Activated naive CD4-positive, alpha-beta T cell treated with anti-CD3 and anti-CD28 coated beads, Interleukin-2, amount 50 U/mL, for 24 hours (primary cell): ENCODE data around the gene MYOM1.

Source experiments
- H3K27ac Mint-ChIP-seq: one replicate; pipeline ENCODE4 v1.8.0; 2021; ENCODE audit warnings: mild to moderate bottlenecking, mixed read lengths
- H3K27me3 Mint-ChIP-seq: one replicate; pipeline ENCODE4 v1.8.0; 2021; ENCODE audit warnings: mixed read lengths
- H3K36me3 Mint-ChIP-seq: one replicate; pipeline ENCODE4 v1.8.0; 2021; ENCODE audit warnings: mixed read lengths
- H3K4me1 Mint-ChIP-seq: one replicate; pipeline ENCODE4 v1.8.0; 2021; ENCODE audit warnings: mixed read lengths
- H3K4me3 Mint-ChIP-seq: one replicate; pipeline ENCODE4 v1.8.0; 2021; ENCODE audit warnings: mild to moderate bottlenecking, mixed read lengths
- H3K9me3 Mint-ChIP-seq: one replicate; pipeline ENCODE4 v1.8.0; 2021; ENCODE audit warnings: mixed read lengths

Gene MYOM1

DNA sequence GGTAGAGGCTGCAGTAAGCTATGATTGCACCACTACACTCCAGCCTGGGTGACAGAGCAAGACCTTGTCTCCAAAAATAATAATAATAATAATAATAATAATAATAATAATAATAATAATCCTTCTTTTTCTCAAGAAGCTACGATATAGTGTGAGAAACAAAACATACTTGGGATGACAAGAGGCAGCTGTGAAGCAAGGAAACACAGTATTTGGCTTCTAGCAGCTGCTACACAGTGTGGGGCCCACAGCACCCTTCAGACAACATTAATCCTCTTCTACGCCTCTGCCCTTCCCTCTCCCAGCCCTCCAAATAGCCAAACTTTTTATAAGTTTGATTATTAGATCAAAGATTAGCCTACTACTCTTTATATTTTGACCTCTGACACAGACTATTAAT is 62.2 kb downstream of the MYOM1 start:
- no peaks in the 10 kb centered on the region for H3K27me3 Mint-ChIP-seq
- no peaks in the 10 kb centered on the region for H3K9me3 Mint-ChIP-seq
- H3K36me3 Mint-ChIP-seq: peaks cover 4% of the 10 kb centered on the region
- no peaks in the 10 kb centered on the region for H3K4me1 Mint-ChIP-seq
- H3K4me3 Mint-ChIP-seq: no peak overlapping the region
- H3K27ac Mint-ChIP-seq: no peak overlapping the region

DNA sequence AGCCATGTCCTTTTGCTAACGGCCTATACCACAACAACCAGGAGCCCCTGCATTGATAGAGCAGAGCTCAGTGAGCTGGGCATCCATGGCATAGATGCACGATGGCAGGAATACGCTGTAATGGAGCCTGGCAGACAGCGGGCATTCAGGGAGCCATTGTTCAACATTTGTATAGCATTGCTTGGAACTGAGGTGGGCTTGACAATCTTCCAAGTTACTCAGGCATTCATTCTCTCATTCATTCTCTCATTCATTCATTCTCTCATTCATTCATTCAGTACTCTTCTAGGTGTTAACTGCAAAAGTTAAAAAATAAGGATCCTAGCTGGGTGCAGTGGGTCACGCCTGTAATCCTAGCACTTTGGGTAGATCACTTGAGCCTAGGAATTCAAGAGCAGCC is 62.7 kb downstream of the MYOM1 start:
- no peaks in the 10 kb centered on the region for H3K9me3 Mint-ChIP-seq
- H3K36me3 Mint-ChIP-seq: peaks cover 2% of the 10 kb centered on the region
- no peaks in the 10 kb centered on the region for H3K27me3 Mint-ChIP-seq
- H3K27ac Mint-ChIP-seq: no peak overlapping the region
- no peak overlapping the region for H3K4me3 Mint-ChIP-seq
- no peaks in the 10 kb centered on the region for H3K4me1 Mint-ChIP-seq

DNA sequence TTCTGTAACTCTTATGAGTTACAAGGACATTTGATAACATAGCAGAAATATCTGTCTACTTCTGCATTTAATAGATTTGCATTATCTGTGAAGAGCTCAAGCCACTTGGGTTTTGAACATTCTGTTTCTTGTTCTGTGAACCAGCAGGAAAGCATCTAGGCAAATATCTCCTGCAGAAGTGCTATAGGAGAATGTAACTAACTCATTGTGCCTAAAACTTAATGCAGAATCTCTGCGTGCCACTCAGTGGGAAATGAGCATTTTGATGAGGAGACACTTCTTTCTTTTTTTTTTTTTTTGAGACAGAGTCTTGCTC is 63.5 kb downstream of the MYOM1 start:
- Mint-ChIP-seq H3K36me3 (peaks cover 2% of the 10 kb centered on the region), H3K27me3 (no peaks in the 10 kb centered on the region), H3K4me3 (no peak overlapping the region), H3K27ac (no peak overlapping the region), H3K9me3 (no peaks in the 10 kb centered on the region), H3K4me1 (peaks cover 3% of the 10 kb centered on the region)

DNA sequence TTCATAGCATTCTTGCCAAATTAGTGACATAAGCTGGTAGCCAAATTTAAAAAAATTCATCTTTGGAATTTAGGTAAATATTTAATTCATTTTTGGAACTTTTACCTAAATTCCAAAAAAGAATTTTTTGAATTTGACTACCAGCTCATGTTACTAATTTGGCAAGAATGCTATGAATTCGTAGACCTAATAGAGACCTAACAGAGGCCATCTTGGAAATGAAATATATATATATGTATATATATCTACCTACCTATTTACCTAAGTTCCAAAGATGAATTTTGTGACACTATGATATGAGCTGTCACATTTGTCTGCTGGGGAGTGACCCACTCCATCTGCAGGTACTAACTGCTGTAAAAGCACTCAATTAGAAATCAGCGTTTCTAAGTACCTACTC is 65.6 kb downstream of the MYOM1 start:
- H3K4me3 Mint-ChIP-seq: no peak overlapping the region
- no peaks in the 10 kb centered on the region for H3K9me3 Mint-ChIP-seq
- no peaks in the 10 kb centered on the region for H3K36me3 Mint-ChIP-seq
- peaks cover 8% of the 10 kb centered on the region for H3K4me1 Mint-ChIP-seq
- H3K27ac Mint-ChIP-seq: no peak overlapping the region
- no peaks in the 10 kb centered on the region for H3K27me3 Mint-ChIP-seq

DNA sequence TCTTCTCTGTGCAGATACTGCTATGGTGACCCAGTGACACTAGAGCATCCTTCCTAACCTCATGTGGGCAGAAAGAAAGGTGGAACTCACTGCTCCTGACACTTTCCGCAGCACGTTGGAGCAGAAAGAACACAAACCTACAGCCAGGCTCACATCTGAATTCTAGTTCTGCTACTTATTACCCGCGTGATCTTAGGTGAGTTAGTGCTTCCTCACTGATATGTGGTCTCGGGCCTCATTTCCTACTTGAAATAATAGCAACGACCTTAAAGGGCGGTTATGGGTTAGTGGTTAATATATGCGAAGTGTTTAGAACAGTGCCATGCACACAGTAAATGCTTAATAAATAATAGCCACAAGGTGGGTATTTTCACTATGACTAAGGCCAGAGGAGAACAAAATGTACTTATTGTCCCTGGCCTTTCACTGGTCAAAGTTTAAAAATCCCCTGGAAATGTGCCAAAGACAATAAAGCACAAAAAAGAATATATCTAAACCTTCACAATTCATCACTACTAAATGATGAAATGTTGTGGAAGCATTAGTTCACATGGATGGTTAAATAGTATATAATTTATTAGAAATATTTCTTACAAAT is 66.6 kb downstream of the MYOM1 start:
- H3K4me1 Mint-ChIP-seq: peaks cover 8% of the 10 kb centered on the region
- H3K36me3 Mint-ChIP-seq: no peaks in the 10 kb centered on the region
- H3K9me3 Mint-ChIP-seq: no peaks in the 10 kb centered on the region
- H3K4me3 Mint-ChIP-seq: no peak overlapping the region
- H3K27me3 Mint-ChIP-seq: no peaks in the 10 kb centered on the region
- no peak overlapping the region for H3K27ac Mint-ChIP-seq

DNA sequence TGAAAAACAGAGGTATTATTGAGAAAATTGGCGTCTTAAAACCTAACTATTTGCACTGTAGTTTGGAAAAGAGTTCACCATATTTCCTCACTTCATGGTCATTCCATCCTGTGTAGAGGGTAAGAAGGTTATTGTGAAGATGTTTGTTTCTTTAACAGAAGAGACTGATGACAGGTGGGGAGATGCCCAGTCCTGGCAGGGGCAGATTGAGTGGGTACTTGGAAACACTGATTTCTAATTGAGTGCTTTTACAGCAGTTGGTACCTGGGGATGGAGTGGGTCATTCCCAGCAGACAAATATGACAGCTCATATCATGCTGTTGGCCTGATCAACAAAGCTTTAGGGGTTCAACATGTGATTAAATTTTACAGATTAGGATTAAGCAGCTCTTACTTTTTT is 67.5 kb downstream of the MYOM1 start:
- H3K36me3 Mint-ChIP-seq: no peaks in the 10 kb centered on the region
- H3K27ac Mint-ChIP-seq: no peak overlapping the region
- H3K4me3 Mint-ChIP-seq: no peak overlapping the region
- peaks cover 8% of the 10 kb centered on the region for H3K4me1 Mint-ChIP-seq
- no peaks in the 10 kb centered on the region for H3K9me3 Mint-ChIP-seq
- H3K27me3 Mint-ChIP-seq: no peaks in the 10 kb centered on the region

DNA sequence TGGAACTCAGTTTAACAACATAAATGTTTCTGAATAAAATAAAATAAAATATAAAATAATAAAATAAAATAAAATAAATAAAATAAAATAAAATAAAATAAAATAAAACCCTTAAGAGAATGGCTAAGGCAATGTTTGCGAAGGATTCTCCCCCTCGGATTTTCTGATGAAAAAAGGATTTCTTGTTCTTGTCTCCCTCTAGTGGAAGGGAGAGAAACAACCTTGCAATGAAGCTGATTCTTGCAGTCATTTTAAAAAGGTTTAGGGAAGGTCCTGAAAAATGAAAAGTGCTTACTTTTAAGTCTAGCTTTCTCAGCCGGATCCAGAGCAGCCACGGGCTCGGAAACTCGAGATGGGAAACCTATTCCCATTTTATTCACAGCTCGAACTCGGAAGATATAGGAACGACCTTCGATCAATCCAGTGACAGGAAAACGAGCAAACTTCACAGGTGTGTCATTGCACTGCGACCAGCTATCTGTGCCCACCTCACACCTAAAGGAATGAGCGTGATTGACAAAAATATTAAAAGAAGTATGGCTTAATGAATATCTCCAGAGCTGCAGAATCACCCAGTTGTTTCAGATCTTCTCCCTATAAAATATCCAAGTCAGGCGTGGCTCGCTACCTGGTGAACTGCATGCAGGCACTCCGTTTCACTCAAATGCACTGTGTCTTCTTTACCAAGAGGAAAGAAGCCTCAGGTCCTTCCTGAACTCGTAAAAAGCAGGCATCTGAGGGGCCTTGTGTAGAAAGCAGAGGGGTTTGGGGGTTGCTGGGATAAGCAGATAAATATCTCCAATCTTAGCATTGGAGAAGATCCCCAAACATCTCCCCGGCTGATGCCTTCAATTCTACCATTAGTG is 68.1 kb downstream of the MYOM1 start:
- Mint-ChIP-seq H3K36me3 (no peaks in the 10 kb centered on the region), H3K4me3 (no peak overlapping the region), H3K27ac (no peak overlapping the region), H3K9me3 (no peaks in the 10 kb centered on the region), H3K27me3 (no peaks in the 10 kb centered on the region), H3K4me1 (peaks cover 8% of the 10 kb centered on the region)

DNA sequence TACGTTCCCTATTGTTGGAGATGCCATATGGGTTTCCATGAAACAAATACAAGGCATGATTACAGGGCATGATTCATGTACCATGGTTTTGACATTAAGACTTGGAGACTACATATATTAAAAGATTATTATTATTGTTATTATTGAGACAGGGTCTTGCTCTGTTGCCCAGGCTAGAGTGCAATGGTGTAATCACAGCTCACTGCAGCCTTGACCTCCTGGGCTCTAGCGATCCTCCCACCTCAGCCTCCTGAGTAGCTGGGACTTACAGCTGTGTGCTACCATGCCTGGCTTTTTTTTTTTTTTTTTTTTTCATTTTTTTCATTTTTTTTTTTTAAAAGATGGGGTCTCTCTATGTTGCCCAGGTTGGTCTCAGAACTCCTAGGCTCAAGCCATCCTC is 69.1 kb downstream of the MYOM1 start:
- no peak overlapping the region for H3K4me3 Mint-ChIP-seq
- no peaks in the 10 kb centered on the region for H3K27me3 Mint-ChIP-seq
- no peaks in the 10 kb centered on the region for H3K36me3 Mint-ChIP-seq
- H3K27ac Mint-ChIP-seq: no peak overlapping the region
- H3K9me3 Mint-ChIP-seq: no peaks in the 10 kb centered on the region
- peaks cover 8% of the 10 kb centered on the region for H3K4me1 Mint-ChIP-seq

DNA sequence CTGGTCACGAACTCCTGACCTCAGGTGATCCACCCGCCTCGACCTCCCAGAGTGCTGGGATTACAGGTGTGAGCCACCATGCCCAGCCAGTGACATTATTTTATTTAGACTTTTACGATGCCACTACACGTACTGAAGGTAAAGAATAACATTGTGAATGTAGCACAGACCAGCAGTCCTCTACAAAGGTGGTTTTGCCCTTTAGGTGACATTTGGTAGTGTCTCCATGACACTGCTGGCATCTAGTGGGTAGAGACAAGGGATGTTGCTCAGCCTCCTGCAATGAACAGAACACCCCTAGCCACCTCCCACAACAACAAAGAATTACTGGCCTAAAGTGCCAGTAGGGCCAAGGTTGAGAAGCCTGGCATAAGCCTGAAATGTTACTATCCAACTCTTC is 69.5 kb downstream of the MYOM1 start:
- Mint-ChIP-seq H3K27ac (no peak overlapping the region), H3K4me3 (no peak overlapping the region), H3K36me3 (no peaks in the 10 kb centered on the region), H3K27me3 (no peaks in the 10 kb centered on the region), H3K4me1 (peaks cover 8% of the 10 kb centered on the region), H3K9me3 (no peaks in the 10 kb centered on the region)

DNA sequence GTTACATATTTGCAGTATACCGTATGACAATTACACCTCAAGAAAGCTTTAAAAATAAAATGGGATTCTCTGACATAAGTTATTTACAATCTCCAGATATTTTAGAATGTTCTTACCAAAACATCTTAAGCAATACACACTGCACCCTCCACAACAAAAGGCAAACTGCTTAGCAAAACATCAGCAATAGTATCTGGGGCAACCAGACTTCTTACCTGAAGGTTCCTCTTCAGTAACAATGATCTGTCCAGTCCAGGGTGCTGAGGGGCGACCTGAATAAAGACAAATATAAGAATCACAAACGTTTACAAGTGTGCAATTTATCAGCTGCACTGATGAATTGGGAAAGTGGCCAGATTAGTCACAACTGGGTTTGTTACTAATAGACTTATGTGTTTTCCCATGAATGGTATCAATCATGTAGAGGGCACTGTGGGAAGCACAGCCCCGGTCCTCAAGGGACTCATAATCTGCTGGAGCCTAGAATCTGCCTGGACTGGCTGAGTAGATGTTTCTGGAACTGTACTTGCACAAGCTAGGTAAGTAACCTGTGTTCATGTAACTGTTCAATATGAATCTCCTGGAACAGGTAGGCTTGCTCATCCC is 70.7 kb downstream of the MYOM1 start:
- H3K4me1 Mint-ChIP-seq: peaks cover 8% of the 10 kb centered on the region
- no peaks in the 10 kb centered on the region for H3K36me3 Mint-ChIP-seq
- no peak overlapping the region for H3K27ac Mint-ChIP-seq
- no peaks in the 10 kb centered on the region for H3K27me3 Mint-ChIP-seq
- H3K9me3 Mint-ChIP-seq: no peaks in the 10 kb centered on the region
- no peak overlapping the region for H3K4me3 Mint-ChIP-seq

DNA sequence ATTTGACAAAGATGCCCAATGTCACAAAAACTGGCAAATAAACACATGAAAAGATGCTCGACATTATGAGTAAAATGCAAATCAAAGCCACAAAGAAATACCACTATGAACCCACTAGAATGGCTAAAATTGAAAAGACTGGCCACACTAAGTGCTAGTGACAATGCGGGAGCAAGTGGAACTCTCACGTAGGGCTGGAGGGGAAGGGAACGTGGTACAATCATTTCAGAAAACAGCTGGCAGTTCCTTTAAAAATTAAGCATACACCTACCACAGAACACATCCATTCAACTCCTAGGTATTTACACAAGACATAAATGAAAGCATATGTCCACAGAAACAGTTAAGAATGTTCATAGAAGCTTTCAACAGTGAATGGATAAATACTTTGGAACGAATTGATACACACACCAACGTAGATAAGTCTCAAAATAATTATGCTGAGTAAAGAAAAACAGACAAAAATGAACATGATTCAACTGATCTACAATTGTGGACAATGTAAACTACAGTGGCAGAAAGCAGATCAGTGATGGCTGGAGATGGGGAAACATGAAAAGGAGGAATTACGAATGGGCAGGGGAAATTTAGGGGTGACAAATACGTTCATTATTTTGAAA is 71.7 kb downstream of the MYOM1 start:
- Mint-ChIP-seq H3K4me3 (no peak overlapping the region), H3K27ac (no peak overlapping the region), H3K4me1 (peaks cover 8% of the 10 kb centered on the region), H3K36me3 (peaks cover 2% of the 10 kb centered on the region), H3K9me3 (peaks cover 1% of the 10 kb centered on the region), H3K27me3 (no peaks in the 10 kb centered on the region)

DNA sequence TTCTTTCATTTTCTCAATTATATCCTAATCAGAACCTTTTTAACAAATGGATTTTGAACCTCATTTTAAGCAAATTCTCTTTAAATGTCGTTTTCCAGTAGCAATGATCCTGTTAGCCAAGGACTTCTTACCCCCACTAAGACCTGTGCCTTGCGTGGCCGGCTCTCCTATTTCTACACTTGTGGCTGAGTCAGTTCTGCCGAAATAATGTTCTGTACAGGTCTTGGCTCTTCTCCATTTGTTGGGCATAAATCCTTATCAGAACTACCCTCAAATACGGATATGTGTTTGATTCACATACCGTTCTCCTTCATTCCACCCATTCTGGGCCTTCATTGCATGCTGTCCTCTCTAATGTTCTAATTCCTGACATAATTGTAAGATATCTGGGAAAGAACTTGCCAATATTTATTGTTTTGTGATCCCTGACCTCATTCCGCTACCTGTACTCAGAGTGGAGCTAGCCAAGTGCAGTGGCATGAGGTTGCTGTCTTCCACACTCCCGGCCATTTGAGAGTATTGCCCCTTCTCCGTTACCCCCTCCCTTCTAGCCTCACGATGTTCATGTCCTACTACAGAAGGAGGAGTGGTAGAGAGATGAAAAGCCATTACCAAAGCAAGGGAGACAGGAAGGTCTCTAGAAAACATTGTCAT is 78.7 kb downstream of the MYOM1 start:
- H3K9me3 Mint-ChIP-seq: peaks cover 8% of the 10 kb centered on the region
- H3K36me3 Mint-ChIP-seq: peaks cover 16% of the 10 kb centered on the region
- no peaks in the 10 kb centered on the region for H3K27me3 Mint-ChIP-seq
- no peak overlapping the region for H3K27ac Mint-ChIP-seq
- H3K4me3 Mint-ChIP-seq: no peak overlapping the region
- H3K4me1 Mint-ChIP-seq: no peaks in the 10 kb centered on the region

DNA sequence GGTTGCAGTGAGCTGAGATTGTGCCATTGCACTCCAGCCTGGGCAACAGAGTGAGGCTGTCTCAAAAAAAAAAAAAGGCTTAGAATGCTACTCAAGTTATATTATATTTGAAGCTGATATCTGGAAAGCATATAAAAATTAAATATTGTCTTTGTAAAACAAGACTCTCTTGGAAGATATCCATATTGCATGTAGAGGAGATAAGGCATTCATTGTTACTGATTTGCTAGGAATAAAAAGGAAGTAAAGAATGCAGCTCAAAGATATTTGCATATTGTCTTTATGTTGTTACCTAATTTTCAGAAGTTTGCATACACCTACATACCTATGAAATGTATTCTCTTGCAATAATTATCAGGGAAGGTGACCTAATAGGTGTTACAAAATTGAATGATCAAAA is 79.4 kb downstream of the MYOM1 start:
- H3K9me3 Mint-ChIP-seq: peaks cover 8% of the 10 kb centered on the region
- no peaks in the 10 kb centered on the region for H3K27me3 Mint-ChIP-seq
- no peak overlapping the region for H3K4me3 Mint-ChIP-seq
- H3K4me1 Mint-ChIP-seq: no peaks in the 10 kb centered on the region
- H3K27ac Mint-ChIP-seq: no peak overlapping the region
- H3K36me3 Mint-ChIP-seq: peaks cover 16% of the 10 kb centered on the region

DNA sequence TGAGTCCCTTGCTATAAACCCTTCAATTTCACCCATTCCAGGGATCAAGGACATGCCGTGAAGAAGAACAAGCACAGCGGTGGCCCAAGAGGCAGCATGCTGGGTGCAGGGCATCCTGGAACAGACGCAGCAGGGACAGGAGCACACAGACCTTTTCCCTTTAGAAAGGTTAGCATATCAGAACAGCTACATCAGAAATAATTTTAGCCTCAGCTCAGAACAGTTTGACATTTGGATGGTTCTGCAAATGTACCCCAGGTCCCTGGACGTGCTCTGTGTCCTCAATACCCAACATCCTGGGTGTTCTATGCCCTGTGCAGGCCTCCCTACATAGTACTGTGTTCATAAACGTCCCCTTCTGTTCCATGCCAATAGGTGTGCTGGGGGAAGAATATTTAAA is 80.4 kb downstream of the MYOM1 start:
- peaks cover 8% of the 10 kb centered on the region for H3K9me3 Mint-ChIP-seq
- H3K27me3 Mint-ChIP-seq: no peaks in the 10 kb centered on the region
- no peak overlapping the region for H3K27ac Mint-ChIP-seq
- peaks cover 18% of the 10 kb centered on the region for H3K36me3 Mint-ChIP-seq
- H3K4me1 Mint-ChIP-seq: no peaks in the 10 kb centered on the region
- no peak overlapping the region for H3K4me3 Mint-ChIP-seq

DNA sequence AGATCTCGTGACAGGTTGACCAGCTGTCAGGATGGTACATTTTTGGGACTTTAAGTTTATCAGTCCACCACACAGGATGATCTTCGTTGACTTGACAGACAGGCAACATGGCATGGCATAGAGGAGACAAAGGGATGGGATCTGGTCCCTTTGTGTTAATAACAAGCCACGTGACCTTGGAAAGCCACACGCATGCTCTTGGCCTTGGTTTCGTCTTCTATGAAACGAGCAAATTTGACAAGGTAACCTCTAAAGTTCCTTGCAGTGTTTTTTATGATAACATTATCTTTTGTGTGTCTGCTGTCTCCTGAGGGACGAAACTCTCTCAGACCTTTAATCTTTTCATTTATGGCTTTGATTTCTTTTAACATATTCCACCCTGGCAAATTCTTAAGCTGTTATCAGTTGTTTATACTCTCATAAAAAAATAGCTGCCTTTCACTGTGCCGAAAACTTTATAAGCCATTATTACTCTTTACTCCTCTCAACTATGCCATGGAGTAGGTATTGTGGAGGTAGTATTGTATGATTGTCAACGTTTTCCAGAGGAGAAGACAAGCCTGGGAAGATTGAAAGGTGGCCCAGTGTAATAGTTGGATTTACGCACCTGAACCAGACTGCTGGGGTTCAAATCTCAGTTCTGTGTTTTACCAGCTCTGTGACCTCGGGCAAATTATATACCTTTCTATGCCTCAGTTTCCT is 81.3 kb downstream of the MYOM1 start:
- Mint-ChIP-seq H3K36me3 (peaks cover 18% of the 10 kb centered on the region), H3K27me3 (no peaks in the 10 kb centered on the region), H3K9me3 (peaks cover 8% of the 10 kb centered on the region), H3K4me3 (no peak overlapping the region), H3K27ac (no peak overlapping the region), H3K4me1 (no peaks in the 10 kb centered on the region)
